Measurements from ENCODE around the gene ADGRE1. TPM values are rescaled to one million over a fixed set of nuclear protein-coding genes. Genes with fewer than 3 reads are reported as not detected.
"Not testable (repeated sequence)": the region's sequence is repeated elsewhere in the genome, so short reads cannot be mapped to it uniquely, and the experiment has no call there.

ADGRE1 gene
- total RNA-seq, 2 donors from 2014 or later = 0.24 to 0.92 TPM

GRCh38 chr19:6869151-6869882 lies 18.1 kb upstream of the ADGRE1 start:
- ATAC-seq; intact Hi-C loops (cut with DNase I, micrococcal nuclease); DNase-seq: not testable (repeated sequence)

DNA sequence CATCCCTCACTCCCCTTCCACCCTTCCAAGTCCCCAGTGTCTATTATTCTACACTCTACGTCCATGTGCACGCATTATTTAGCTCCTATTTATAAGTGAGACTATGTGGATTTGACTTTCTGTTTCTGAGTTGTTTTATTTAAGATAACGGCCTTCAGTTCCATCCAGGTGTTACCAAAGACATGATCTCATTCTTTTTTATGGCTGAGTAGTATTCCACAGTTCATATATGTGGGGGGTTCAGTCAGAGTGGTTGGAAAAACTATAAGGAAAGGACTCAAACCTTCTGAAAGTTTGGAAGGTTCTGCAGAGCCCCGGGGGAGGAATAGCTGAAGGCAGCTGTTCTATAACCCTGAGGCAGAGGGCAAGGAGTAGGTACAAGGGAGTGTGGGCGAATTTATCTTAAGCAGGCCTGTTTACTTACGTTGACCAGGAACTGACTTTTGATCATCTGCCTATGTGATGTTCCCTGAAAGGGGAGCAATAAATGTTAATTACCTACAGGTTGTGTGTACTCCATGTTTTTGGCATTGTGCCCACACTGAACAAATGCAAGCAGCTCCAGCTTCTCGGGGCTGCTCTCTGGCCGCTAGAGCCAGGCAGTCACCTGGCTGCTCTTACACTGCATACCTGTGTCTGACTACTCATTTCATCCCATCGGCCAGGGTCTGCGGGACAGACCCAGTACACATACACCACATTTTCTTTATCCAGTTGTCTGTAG lies 13.5 kb upstream of the ADGRE1 start:
- intact Hi-C loops (cut with DNase I, micrococcal nuclease) = no loop called here

DNA sequence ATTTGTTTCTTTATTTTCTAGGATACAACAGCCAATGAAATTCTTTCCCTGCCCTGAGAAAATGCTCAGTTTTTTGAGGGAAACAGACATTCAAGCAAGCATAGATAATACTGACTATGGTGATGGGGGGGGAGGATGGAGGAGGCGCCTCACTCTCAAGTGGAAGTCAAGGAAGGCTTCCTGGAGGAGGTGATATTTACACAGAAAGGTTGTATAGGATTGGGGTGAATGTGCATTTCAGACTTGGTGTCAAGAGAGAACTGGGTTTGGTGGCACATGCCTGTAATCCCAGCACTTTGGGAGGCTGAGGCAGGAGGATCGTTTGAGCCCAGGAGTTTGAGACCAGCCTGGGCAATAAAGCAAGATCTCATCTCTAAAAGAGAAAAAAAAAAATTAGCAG lies 12.2 kb upstream of the ADGRE1 start:
- intact Hi-C loops (cut with DNase I, micrococcal nuclease) = no loop called here
- no peak for DNase-seq
- ATAC-seq = no peak

More for the DNA sequence above, 13.5 kb upstream of the ADGRE1 start:
- ATAC-seq = peak; percentile 96
- peak; percentile 38 to 61 for DNase-seq

DNA sequence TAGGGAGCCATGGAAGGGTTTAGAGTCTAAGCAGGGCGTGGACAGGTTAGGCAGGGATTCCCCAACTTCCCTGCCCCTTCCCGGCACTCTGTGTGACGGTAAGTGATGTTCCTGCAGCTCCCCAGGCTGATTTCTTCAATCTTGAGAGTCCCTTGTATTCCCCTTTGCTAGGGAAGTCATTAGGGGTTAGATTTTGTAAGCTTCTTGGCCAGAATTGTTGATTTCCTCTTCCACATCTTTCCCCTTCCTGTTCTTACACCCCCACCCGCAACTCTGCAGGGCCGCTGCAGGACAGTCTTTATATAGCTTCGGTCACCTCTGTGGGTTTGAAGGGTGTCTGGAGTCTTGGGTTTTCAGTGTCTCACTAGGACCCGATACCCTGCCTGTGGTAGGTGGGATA lies 10.6 kb upstream of the ADGRE1 start:
- intact Hi-C loops (cut with DNase I, micrococcal nuclease) = no loop called here
- DNase-seq (no peak), ATAC-seq (no peak)

DNA sequence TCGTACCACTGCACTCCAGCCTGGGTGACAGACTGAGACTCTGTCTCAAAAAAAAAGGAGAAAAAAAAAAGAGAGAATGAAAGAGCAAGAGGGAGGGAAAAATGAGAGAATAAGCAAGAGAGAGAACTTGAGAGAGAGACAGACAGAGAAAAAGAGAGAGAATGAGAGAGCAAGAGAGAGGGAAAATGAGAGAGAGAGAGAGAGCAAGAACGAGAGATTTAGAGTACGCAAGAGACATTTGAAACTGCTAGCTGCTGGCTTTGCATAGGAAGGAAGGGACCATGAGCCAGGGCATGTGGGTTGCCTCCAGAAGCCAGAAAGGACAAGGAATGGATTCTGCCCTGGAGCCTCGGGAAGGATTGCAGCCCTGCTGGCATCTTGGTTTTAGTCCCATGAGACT lies 9.6 kb upstream of the ADGRE1 start:
- DNase-seq (no peak), ATAC-seq (no peak)
- intact Hi-C loops (cut with DNase I, micrococcal nuclease) = no loop called here

GRCh38 chr19:6886277-6886897 lies 992 bp upstream of the ADGRE1 start:
- no peak for ATAC-seq
- no peak for DNase-seq
- intact Hi-C loops (cut with DNase I, micrococcal nuclease) = no loop called here

- no peak for DNase-seq
- intact Hi-C loops (cut with DNase I, micrococcal nuclease) = no loop called here
- no peak for ATAC-seq
Observed at GRCh38 chr19:6888967-6889366, 1.6 kb downstream of the ADGRE1 start.

- intact Hi-C loops (cut with DNase I, micrococcal nuclease) = no loop called here
- no peak for ATAC-seq
- DNase-seq = no peak
Observed at GRCh38 chr19:6890401-6890913, 3.1 kb downstream of the ADGRE1 start.

GRCh38 chr19:6890938-6891337 lies 3.6 kb downstream of the ADGRE1 start:
- DNase-seq (no peak), ATAC-seq (no peak)
- intact Hi-C loops (cut with DNase I, micrococcal nuclease) = no loop called here

DNA sequence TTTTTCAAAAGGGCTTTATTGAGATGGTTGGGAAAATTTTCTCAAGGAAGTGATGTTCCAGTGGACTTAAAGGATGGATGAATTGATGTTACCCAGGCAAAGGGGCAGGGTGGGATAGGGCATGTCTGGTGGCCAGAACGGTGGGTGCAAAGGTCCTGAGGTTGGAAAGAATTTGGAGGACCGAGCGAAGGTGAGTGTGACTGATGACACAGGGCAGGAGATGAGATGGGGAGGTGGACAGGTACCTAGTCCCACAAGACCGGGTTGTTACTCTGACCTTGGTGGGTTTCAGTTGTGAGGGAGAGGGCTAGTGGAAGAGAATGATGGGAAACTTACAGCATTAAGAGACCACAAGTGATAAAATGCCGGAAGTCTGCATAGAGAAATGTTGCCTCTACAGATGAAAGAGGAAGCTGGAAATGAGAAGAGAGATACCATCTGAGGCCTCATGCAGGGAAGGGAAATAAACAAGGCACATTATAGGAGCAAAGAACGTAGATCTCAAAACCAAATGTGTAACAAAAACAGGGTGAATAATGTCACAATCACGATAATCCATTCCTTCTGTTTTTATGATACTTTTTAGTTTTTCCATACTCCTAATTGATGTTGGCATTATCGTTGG lies 4.5 kb downstream of the ADGRE1 start:
- no peak for ATAC-seq
- DNase-seq = no peak
- intact Hi-C loops (cut with DNase I, micrococcal nuclease) = no loop called here

DNA sequence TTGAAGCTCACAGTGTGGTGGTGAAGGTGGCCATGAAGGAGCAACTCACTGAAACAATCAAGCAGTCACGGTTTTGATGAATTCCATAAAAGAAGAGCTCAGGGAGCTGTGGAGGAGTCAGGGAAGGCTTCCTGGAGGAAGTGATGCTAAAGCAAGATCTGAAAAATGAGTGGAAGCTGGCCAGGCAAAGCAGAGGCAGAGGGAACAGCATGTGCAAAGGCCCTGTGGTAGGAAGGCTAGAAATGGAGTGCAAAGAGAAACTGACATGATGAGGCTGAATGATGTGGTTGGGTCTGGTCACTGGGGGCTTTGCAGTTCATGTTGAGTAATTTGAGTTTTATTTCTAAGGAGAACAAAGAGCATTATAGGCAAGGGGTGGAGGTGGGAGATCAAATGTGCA lies 6.9 kb downstream of the ADGRE1 start:
- intact Hi-C loops (cut with DNase I, micrococcal nuclease) = no loop called here
- no peak for DNase-seq

DNA sequence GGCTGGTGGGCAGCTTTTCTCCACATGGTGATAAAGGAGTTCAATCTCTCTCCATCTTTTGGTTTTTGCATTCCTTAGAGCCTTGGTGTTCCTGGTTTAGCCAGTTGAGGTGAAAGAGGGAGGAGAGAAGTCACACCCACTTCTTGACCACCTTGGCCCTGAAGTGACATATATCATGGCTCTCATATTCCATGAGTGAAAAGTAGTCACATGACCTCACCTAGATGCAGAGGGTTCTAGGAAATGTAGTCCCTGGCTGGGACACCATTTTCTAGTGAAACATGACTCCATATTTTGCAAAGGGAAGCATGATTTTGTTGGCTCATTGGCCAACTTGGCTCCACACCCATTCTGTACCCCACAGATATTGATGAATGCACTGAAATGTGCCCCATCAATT lies 16.1 kb downstream of the ADGRE1 start:
- DNase-seq (no peak), ATAC-seq (no peak)
- intact Hi-C loops (cut with DNase I, micrococcal nuclease) = no loop called here

More for the DNA sequence above, 6.9 kb downstream of the ADGRE1 start:
- no peak for ATAC-seq

- no peak for DNase-seq
- ATAC-seq = no peak
- intact Hi-C loops (cut with DNase I, micrococcal nuclease) = no loop called here
Observed at GRCh38 chr19:6906559-6907060, 19.2 kb downstream of the ADGRE1 start.

GRCh38 chr19:6911523-6911922 lies 24.1 kb downstream of the ADGRE1 start:
- intact Hi-C loops (cut with DNase I, micrococcal nuclease) = no loop called here
- DNase-seq (no peak), ATAC-seq (no peak)

- intact Hi-C loops (cut with DNase I, micrococcal nuclease) = no loop called here
- DNase-seq = no peak
- ATAC-seq = no peak
Observed at GRCh38 chr19:6914321-6914720, 26.9 kb downstream of the ADGRE1 start.

- no peak for DNase-seq
- intact Hi-C loops (cut with DNase I, micrococcal nuclease) = no loop called here
- no peak for ATAC-seq
Observed at GRCh38 chr19:6916952-6917351, 29.6 kb downstream of the ADGRE1 start.

GRCh38 chr19:6925386-6925785 lies 38.0 kb downstream of the ADGRE1 start:
- ATAC-seq (no peak), DNase-seq (no peak)
- intact Hi-C loops (cut with DNase I, micrococcal nuclease) = no loop called here

DNA sequence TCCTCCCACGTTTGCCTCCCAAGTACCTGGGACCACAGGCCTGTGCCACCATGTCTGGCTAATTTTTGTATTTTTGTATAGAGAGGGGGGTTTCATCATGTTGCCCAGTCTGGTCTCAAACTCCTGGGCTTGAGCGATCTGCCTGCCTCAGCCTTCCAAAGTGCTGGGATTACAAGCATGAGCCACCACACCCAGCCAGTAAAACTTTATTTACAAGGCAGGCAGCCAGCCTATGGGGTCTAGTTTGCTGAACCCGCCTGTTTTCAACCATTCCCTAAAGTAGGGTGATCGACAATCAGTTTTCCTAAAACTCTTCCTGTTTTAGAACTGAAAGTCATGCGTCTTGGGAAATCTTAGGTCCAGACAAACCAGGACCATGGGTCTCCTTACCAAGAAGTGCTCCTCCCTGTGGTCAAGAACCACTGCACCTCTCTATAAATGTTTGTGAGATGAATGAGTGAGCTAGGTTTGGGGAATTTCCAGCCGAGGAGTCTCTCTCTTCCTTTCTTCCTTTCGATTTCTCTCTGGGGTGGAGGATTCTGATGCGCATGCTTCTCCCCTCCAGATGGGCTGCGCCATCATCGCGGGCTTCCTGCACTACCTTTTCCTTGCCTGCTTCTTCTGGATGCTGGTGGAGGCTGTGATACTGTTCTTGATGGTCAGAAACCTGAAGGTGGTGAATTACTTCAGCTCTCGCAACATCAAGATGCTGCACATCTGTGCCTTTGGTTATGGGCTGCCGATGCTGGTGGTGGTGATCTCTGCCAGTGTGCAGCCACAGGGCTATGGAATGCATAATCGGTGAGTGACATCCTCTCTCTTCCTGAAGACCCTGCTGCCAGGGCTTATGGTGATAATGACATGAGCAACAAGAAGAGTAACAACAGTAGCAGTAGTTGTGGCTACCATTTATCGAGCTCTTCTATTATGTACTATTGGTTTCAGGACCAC lies 38.7 kb downstream of the ADGRE1 start:
- ATAC-seq (peak; percentile 64), DNase-seq (peak in 1 of 2 donors; percentile 6)
- intact Hi-C loops (cut with DNase I, micrococcal nuclease) = no loop called here

Data from left colon (tissue), 2 donors.